A673 (cell line): ENCODE results near the gene FAM13C. TPM values are rescaled to one million over a fixed set of nuclear protein-coding genes. Genes with fewer than 3 reads are reported as not detected.
A peak's percentile ranks its signal among the peaks of the same experiment; 100 is the strongest.

Experiments
- BruUV-seq: library from RNA; stranded (reverse); fragments of 400-500 nt; replicated peaks from 2 replicates; lab custom pipeline; 2021; lab: Mats Ljungman, UMichigan
- CTCF ChIA-PET: fragments of 300-600 bp; sonication (Branson Sonifier 250); formaldehyde crosslinking; loops from one replicate; lab custom pipeline; 2022; ENCODE audit warnings: antibody characterized with exemption; lab: Charles Lee
- POLR2A ChIA-PET: fragments of 300-600 bp; sonication (Branson Sonifier 250); formaldehyde crosslinking; loops from one replicate; lab custom pipeline; 2022; ENCODE audit warnings: antibody characterized with exemption; ENCODE audit not compliant: low non-redundant PET; lab: Charles Lee
- DNase-seq: peaks from one replicate; pipeline ENCODE4 v3.0.0-alpha.2; 2015; ENCODE audit warnings: low spot score
- H3K27ac ChIP-seq: fragments of 200-600 bp; sonication (generic); 2 replicates; pipeline ENCODE4 v1.5.1; 2016; ENCODE audit warnings: mixed run types, low read depth, mild to moderate bottlenecking, mixed read lengths, antibody characterized with exemption, low read length; ENCODE audit not compliant: poor library complexity, severe bottlenecking
- H3K27me3 ChIP-seq: fragments of 200-600 bp; sonication (generic); replicated peaks from 2 replicates; pipeline ENCODE4 v1.6.1; 2017; ENCODE audit warnings: mixed run types, low read depth, mild to moderate bottlenecking, mixed read lengths, antibody characterized with exemption, low read length; ENCODE audit not compliant: insufficient read depth, poor library complexity
- H3K36me3 ChIP-seq: fragments of 200-600 bp; sonication (generic); 2 replicates; pipeline ENCODE4 v1.6.1; 2016; ENCODE audit warnings: mixed run types, mild to moderate bottlenecking, mixed read lengths, antibody characterized with exemption, low read length; ENCODE audit not compliant: insufficient read depth, poor library complexity, severe bottlenecking
- H3K4me1 ChIP-seq: fragments of 200-600 bp; sonication (generic); 2 replicates; pipeline ENCODE4 v1.6.1; 2017; ENCODE audit warnings: mixed run types, mild to moderate bottlenecking, mixed read lengths, antibody characterized with exemption, low read length; ENCODE audit not compliant: insufficient read depth, poor library complexity, severe bottlenecking
- H3K4me3 ChIP-seq: fragments of 200-600 bp; sonication (generic); 2 replicates; pipeline ENCODE4 v1.5.1; 2016; ENCODE audit warnings: low read depth, mixed run types, mild to moderate bottlenecking, mixed read lengths, low read length; ENCODE audit not compliant: poor library complexity, severe bottlenecking
- H3K9me3 ChIP-seq: fragments of 200-600 bp; sonication (generic); 2 replicates; pipeline ENCODE4 v1.6.1; 2016; ENCODE audit warnings: mixed run types, low read depth, mild to moderate bottlenecking, mixed read lengths, antibody characterized with exemption, low read length; ENCODE audit not compliant: poor library complexity, severe bottlenecking
- EZH2 ChIP-seq: fragments of 200-600 bp; sonication (generic); IDR thresholded peaks from 2 replicates; pipeline ENCODE4 v1.6.1; 2017; ENCODE audit warnings: borderline replicate concordance, low read depth, mild to moderate bottlenecking, mixed read lengths, antibody characterized with exemption, low read length; ENCODE audit not compliant: poor library complexity, severe bottlenecking
- intact Hi-C: fragments of 100-400 bp; cut with micrococcal nuclease; formaldehyde crosslinking; loops from one replicate; pipeline ENCODE4 v1.10.0; 2022; ENCODE audit not compliant: unreplicated experiment
- total RNA-seq: library from RNA; stranded (reverse); gene quantifications from 2 replicates; pipeline ENCODE4 v1.2.3, GENCODE V29; 2021
- TF ChIP-seq, protein P1 (sequence below): fragments of 300-800, 200-600 bp; sonication (generic); conservative IDR thresholded peaks from 2 replicates; pipeline ENCODE4 v1.5.1; 2017; ENCODE audit warnings: low read depth, mild to moderate bottlenecking, antibody characterized with exemption, low read length, moderate library complexity, mixed read lengths

Gene FAM13C
- total RNA-seq, 1 experiment from 2014 or later, result 21.2 TPM

DNA sequence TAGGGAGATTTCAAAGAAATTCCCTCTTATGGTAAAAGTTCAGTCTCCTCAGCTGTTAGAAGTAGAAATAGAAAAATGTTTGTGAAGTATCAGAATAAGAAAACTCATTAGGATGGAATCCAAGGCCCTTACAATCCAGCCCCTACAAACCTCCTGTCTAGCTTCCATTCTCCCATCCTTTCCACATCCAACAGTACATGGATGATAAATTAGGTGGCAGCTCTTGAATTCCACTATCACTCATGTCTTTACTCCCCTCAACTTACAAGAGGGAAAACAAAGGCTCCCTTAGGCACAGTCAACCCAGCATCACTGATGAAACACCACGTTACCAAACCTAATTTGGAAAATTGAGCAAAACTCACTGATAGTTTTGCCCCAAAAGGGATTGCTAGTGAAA is 23.0 kb downstream of the FAM13C start:
- no peak overlapping the region for H3K27ac ChIP-seq
- no peaks in the 10 kb centered on the region for H3K27me3 ChIP-seq
- POLR2A ChIA-PET, result interaction anchor here (0.5 kb wide), 1 partner anchor 492 kb away, joined by 4 read pairs; no protein-coding TSS in a partner anchor
- H3K4me1 ChIP-seq, result peaks cover 10% of the 10 kb centered on the region
- CTCF ChIA-PET, result no interaction called here
- TF ChIP-seq, protein P1, sequence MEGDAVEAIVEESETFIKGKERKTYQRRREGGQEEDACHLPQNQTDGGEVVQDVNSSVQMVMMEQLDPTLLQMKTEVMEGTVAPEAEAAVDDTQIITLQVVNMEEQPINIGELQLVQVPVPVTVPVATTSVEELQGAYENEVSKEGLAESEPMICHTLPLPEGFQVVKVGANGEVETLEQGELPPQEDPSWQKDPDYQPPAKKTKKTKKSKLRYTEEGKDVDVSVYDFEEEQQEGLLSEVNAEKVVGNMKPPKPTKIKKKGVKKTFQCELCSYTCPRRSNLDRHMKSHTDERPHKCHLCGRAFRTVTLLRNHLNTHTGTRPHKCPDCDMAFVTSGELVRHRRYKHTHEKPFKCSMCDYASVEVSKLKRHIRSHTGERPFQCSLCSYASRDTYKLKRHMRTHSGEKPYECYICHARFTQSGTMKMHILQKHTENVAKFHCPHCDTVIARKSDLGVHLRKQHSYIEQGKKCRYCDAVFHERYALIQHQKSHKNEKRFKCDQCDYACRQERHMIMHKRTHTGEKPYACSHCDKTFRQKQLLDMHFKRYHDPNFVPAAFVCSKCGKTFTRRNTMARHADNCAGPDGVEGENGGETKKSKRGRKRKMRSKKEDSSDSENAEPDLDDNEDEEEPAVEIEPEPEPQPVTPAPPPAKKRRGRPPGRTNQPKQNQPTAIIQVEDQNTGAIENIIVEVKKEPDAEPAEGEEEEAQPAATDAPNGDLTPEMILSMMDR, result no peak
- TF ChIP-seq EZH2, result no peak
- no peak for DNase-seq
- no peaks in the 10 kb centered on the region for H3K9me3 ChIP-seq
- intact Hi-C loops, result no loop called here
- H3K4me3 ChIP-seq, result no peak overlapping the region
- no TSS peak for BruUV-seq
- H3K36me3 ChIP-seq, result no peaks in the 10 kb centered on the region

- CTCF ChIA-PET, result no interaction called here
- no peak for TF ChIP-seq EZH2
- TF ChIP-seq, protein P1, result no peak
- POLR2A ChIA-PET, result no interaction called here
- Histone ChIP-seq H3K36me3 (no peaks in the 10 kb centered on the region), H3K27me3 (no peaks in the 10 kb centered on the region), H3K4me3 (no peak overlapping the region), H3K4me1 (peaks cover 10% of the 10 kb centered on the region), H3K9me3 (no peaks in the 10 kb centered on the region), H3K27ac (peak overlapping the region; percentile 1)
- no TSS peak for BruUV-seq
- DNase-seq, result peak; percentile 37
- intact Hi-C loops, result no loop called here
Measured at GRCh38 chr10:59337201-59337652, 25.1 kb downstream of the FAM13C start.

GRCh38 chr10:59336632-59337031 is 25.7 kb downstream of the FAM13C start:
- peaks cover 10% of the 10 kb centered on the region for H3K4me1 ChIP-seq
- H3K36me3 ChIP-seq, result no peaks in the 10 kb centered on the region
- BruUV-seq, result no TSS peak
- no peaks in the 10 kb centered on the region for H3K9me3 ChIP-seq
- H3K27ac ChIP-seq, result no peak overlapping the region
- H3K27me3 ChIP-seq, result no peaks in the 10 kb centered on the region
- POLR2A ChIA-PET, result no interaction called here
- intact Hi-C loops, result no loop called here
- no peak for DNase-seq
- CTCF ChIA-PET, result no interaction called here
- no peak overlapping the region for H3K4me3 ChIP-seq
- TF ChIP-seq, protein P1, result no peak
- TF ChIP-seq EZH2, result no peak
